ENCODE measurements around the gene CHST7.

CHST7 gene

GRCh38 chrX:46627711-46628419, 54.3 kb downstream of the CHST7 start:
- no peak for TF ChIP-seq CTCF (IDR thresholded peaks at IDR 0.05)
- no peak for TF ChIP-seq ZFX (IDR thresholded peaks at IDR 0.05; ENCODE audit: borderline replicate concordance)
- no peak overlapping the region for H3K27ac ChIP-seq

GRCh38 chrX:46628460-46629371, 55.2 kb downstream of the CHST7 start:
- H3K27ac ChIP-seq, result no peak overlapping the region
- TF ChIP-seq CTCF (IDR thresholded peaks at IDR 0.05) (no peak), ZFX (IDR thresholded peaks at IDR 0.05; ENCODE audit: borderline replicate concordance) (no peak)

GRCh38 chrX:46630141-46630540, 56.6 kb downstream of the CHST7 start:
- no peak overlapping the region for H3K27ac ChIP-seq
- TF ChIP-seq CTCF (IDR thresholded peaks at IDR 0.05) (no peak), ZFX (IDR thresholded peaks at IDR 0.05; ENCODE audit: borderline replicate concordance) (no peak)

GRCh38 chrX:46634577-46634976, 61.0 kb downstream of the CHST7 start:
- no peak overlapping the region for H3K27ac ChIP-seq
- TF ChIP-seq ZFX (IDR thresholded peaks at IDR 0.05; ENCODE audit: borderline replicate concordance) (no peak), CTCF (IDR thresholded peaks at IDR 0.05) (no peak)

GRCh38 chrX:46635186-46635585, 61.6 kb downstream of the CHST7 start:
- no peak overlapping the region for H3K27ac ChIP-seq
- TF ChIP-seq CTCF (IDR thresholded peaks at IDR 0.05) (no peak), ZFX (IDR thresholded peaks at IDR 0.05; ENCODE audit: borderline replicate concordance) (no peak)

GRCh38 chrX:46636223-46636622, 62.7 kb downstream of the CHST7 start:
- H3K27ac ChIP-seq, result no peak overlapping the region
- no peak for TF ChIP-seq CTCF (IDR thresholded peaks at IDR 0.05)
- TF ChIP-seq ZFX (IDR thresholded peaks at IDR 0.05; ENCODE audit: borderline replicate concordance), result no peak

GRCh38 chrX:46637938-46638337, 64.4 kb downstream of the CHST7 start:
- TF ChIP-seq CTCF (IDR thresholded peaks at IDR 0.05), result no peak
- no peak for TF ChIP-seq ZFX (IDR thresholded peaks at IDR 0.05; ENCODE audit: borderline replicate concordance)
- no peak overlapping the region for H3K27ac ChIP-seq
